Anterior cingulate cortex (tissue), 58 donors: Measurements from ENCODE around the gene RFC2.
A peak's percentile ranks its signal among the peaks of the same experiment; 100 is the strongest.
"Not testable (repeated sequence)": the region's sequence is repeated elsewhere in the genome, so short reads cannot be mapped to it uniquely, and the experiment has no call there.

Source experiments
- DNase-seq, 58 donors: peaks; one replicate each; lab custom pipeline; 2025; lab: John Stamatoyannopoulos, UW

Gene RFC2

DNA sequence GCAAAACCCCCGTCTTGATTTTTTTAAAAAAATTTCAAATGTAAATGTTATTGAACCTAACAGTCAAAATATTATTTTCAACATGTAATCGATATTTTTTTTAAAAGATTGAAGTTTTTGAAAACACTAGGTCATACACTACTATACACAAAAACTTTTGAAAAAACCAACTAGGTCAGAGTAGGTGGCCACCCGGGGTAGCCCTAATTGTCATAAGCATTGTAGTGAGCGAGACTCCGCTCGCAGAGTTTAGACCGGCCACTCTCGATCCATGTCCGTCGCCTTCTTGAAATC lies 417 bp downstream of the RFC2 start:
- DNase-seq, result no peak

DNA sequence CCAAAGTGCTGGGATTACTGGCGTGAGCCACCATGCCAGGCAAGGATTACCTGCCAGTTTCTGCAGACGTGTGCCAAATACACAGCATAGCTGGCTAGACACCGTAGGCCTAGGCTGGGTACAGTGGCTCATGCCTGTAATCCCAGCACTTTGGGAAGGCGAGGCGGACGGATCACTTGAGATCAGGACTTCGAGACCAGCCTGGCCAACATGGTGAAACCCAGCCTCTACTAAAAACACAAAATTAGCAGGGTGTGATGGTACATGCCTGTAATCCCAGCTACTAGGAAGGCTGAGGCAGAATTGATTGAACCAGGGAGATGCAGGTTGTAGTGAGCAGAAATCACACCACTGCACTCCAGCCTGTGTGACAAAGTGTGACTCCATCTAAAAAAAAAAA lies 868 bp downstream of the RFC2 start:
- no peak for DNase-seq

DNA sequence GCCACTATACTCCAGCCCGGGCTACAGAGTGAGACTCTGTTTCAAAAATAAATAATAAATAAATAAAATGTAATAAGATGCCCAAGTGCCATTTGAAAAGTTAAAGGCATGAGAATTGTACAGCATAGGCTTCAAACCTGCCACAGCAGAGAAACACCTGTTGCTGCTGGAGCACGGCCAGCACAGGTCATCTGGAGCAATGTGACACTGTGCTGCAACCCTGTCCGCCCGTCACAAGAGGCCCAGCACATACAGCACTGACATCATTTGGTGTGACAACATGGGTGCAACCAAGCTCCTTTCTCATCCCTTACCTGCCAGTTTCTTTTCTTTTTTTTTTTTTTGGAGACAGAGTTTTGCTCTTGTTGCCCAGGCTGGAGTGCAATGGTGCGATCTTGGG lies 1.3 kb downstream of the RFC2 start:
- DNase-seq, result no peak

DNA sequence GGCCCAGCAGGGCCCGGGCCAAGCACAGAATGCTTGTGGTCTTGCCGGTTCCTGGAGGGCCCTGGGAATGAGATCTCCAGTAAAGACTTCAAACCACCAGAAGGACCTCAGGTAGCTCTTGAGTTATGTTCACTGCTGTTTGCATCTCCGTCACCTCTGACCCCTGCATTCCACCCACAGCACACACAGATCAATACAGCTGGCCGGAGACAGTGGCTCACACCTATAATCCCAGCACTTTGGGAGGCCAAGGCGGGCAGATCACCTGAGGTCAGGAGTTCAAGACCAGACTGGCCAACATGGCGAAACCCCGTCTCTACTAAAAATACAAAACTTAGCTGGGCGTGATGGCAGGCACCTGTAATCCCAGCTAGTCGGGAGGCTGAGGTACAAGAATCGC lies 5.1 kb downstream of the RFC2 start:
- not testable (repeated sequence) for DNase-seq

DNA sequence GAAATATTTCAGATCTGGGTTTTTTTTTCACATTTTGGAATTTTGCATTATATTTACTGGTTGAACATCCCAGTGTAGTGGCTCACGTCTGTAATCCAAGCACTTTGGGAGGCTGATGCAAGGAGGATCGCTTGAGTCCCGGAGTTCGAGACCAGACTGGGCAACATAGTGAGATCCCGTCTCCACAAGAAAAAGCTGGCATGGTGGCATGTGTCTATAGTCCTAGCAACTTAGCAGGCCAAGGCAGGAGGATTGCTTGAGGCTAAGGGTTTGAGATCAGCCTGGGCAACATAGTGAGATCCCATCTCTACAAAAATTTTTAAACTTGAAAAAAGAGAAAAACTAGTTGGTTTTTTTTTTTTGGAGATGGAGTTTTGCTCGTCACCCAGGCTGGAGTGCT lies 6.0 kb downstream of the RFC2 start:
- no peak for DNase-seq

DNA sequence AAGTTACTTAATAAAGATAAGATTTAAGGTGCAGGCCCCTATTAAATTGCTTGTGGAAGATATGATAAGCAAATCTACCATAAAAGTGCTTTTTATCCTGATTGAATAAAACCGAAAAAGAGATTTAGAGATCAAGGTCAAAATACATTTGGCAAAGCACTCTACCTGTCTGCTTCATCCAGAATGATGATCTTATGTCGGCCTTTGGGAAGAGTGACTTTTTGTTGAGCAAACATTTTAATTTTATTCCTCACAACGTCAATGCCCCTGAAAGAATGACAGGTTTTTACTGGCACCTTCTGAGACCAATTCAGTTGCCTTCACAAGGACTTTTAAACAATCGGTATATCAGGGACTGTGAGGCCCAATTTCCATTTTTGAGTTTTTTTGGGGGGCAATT lies 7.7 kb downstream of the RFC2 start:
- DNase-seq, result no peak

DNA sequence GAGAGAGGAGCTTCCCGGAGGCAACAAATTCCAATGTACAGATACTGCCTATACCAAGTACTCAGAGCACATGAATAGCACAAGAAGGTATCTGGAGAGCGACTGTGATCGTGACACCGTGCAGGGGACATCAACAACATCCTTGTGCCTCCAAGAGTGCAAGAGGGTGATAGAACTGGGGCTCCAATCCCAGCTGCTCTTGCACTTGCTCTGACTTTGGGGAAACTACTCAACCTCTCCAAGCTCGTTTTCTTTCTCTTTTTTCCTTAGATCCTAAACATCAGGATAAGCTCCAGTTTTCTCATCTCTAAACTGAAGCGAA lies 12.1 kb downstream of the RFC2 start:
- DNase-seq, result no peak

DNA sequence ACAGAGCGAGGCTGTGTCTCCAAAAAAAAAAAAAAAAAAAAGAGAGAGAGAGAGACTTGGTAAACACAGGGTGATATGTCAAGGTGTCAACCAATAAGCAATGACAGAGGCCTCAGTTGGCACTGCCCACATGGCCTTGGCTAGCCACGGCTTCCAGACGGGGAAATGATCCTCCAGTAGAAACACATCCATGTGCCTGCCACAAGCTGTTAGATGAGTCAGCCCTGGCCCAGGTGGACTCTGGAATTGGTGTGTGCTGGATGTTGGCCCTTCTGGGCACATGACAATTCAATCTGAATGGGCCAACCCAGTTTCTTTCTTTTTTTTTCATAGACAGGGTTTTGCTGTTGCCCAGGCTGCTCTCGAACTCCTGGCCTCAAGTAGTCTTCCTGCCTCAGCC lies 13.7 kb downstream of the RFC2 start:
- no peak for DNase-seq

DNA sequence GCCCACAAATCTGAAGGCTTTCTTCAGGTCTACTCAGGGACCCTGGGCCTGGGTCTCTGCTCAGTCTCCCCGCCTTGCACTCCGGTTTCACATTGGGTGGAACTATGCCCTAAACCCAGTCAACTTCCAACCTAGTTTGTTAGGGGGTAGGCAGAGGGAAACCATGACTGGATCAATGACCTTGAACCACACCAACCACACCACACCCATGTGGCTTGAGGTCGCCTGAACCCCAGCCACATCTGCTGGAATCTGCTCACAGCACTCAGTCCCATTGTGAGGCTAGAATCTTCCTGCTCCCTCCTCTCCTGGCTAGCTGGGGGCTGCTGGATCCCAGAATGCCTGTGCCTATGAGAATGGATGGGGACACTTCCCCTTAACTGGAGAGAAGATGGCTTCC lies 17.9 kb downstream of the RFC2 start:
- DNase-seq, result no peak

DNA sequence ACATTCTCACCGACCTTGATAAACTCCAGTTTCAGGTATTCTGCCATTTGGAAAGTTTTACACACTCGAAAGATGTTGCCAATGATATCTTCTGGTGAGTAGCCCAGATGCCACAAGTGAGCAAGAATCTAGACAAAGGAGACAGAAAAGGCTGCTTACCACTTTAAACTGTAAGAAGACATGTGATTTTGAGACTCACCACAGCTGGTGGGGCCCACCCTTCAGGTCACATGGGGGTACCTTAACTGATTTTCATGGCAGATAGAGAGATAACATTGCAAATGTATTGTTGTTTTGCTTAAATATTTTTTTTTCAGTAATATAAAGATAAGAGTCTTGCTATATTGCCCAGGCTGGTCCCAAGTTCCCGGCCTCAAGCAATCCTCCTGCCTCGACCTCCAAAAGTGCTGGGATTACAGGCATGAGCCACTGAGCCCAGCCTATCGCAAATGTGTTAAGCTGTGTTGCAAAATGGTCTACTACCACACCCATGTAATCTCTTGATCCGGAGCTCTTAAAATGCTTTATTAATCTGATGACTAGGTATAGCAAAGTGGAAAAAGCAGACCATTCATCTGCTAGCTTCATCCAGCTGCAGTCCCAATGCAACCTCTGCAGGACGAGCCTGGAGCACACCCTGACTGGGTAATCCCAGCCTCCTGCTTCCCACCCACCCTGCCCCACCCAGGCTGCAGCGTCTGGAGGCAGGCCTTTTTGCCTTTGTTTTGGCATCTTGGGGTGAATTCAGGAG lies 18.5 kb downstream of the RFC2 start:
- DNase-seq, result no peak

DNA sequence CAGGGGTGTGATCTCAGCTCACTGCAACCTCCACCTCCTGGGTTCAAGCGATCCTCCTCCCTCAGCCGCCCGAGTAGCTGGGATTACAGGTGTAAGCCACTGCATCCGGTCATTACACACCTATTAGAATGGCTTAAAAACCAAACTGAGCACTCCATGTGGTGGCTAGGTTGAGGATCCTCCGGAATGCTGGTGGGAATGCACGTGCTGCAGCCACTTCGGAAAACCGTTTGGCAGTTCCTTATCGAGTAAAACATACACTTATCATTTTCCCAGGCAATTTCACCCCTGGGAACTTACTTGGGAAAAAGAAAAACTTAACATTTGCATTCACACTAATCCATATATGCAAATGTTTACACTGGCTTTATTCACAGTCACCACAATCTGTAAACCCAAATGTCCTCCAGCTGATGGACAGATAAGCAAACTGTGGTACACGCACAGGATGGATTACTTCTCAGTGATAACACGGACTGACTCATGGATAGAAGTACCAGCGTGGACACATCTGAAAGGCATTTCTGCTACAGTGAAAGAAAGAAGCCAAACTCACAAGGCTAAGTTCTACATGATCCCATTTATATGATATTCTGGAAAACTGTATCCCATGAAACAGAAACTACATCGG lies 20.4 kb downstream of the RFC2 start:
- no peak for DNase-seq

DNA sequence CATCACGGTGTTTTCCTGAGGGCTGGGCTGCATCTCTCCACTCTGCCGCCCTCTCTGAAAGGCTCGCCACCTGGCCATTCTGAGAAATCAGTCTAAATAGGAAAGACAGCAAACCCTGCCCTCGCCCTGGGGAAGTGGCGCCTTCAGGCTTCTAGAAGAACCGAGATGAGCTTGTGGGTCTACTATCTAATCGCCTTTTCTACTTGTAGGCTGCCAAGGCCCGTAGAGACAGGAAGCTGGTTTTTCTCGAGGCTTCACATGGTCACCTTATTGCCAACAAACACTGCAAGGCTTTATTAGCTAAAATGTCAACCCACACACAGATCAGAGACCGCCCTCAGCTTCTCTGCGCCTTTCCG lies 23.0 kb downstream of the RFC2 start:
- peak in 1 of 58 donors; percentile 3 for DNase-seq

DNA sequence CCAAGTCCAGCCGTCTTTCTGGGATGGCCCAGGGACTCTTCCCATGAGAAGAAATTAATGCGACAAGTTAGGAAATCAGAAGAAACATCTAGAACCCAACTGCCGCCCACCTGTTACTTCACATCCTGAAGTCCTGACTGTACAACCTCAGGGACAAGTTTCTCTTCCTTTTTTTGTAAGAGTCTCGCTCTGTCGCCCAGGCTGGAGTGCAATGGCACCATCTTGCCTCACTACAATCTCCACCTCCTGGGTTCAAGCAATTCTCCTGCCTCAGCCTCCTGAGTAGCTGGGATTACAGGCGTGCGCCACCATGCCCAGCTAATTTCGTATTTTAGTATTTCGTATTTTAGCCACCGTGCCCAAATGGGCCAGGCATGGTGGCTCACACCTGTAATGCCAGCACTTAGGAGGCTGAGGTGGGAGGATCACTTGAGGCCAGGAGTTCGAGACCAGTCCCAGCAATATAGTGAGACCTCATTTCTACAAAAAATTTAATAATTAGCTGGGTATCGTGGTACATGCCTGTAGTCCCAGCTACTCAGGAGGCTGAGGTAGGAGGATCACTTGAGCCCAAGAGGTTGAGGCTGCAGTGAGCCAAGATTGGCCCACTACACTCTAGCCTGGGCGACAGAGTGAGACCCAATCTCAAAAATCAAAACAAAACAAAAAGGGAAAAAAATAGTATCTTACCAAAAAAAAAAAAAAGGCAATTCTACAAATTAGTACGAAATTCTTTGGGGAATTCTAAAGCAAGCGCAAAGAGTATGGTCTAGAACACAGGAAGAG lies 23.6 kb downstream of the RFC2 start:
- peak in 1 of 58 donors; percentile 5 for DNase-seq

DNA sequence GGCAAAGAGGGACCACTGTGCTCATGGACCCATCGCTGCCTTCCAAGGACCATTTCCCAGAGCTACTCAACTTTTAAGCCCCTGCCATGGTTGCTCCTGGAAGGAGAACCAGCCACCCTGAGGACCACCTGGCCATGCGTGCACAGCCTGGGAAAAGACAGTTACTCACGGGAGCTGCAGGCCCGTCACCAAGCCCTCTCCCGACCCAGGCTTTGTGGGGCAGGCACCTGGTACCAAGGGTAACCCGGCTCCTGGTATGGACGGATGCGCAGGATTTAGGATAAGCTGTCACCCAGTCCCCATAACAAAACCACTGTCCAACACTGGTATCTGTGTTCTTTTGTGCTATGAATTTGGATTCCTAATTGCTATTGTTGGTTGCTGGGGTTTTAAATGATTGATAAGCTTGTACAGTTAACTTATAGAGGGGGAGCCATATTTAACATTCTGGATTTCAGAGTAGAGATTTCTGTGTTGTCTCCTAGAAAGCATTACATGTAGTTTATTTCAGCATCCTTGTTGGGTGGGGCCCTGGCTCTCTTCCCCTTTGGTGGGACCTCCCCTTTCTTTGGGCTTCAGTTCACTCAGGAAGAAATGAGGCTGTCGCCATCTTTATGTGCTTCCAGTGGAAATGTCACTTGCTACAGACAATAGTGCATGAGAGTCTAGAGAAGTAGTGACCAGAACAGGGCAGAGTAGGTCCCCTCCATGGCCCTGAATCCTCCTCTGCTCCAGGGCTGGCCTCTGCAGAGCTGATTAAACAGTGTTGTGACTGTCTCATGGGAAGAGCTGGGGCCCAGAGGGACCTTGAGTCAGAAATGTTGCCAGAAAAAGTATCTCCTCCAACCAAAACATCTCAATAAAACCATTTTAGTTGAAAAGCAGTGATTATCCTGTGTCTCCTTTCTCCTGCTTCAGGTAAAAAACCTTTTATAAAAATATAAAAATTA lies 25.0 kb downstream of the RFC2 start:
- no peak for DNase-seq

DNA sequence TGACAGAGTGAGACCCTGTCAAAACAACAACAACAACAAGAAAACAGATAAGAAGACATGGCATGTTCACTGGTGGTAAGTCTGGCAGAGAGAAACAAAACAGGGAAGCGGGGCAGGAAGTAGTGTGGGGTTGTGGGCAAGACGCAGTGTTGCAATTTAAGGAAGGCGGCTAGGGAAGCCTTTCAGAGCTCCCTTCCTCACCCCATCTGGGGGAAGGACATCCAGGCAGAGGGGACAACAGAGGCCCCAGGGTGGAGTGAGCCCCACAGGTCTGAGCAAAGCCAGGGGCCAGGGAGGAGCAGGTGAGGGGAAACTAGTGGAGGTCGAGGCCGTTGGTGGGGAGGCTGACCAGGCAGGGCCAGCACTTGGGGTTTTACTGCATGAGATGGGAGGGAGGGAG lies 27.6 kb downstream of the RFC2 start:
- peak in 11 of 58 donors; percentile 5 to 33 (median 14) for DNase-seq

DNA sequence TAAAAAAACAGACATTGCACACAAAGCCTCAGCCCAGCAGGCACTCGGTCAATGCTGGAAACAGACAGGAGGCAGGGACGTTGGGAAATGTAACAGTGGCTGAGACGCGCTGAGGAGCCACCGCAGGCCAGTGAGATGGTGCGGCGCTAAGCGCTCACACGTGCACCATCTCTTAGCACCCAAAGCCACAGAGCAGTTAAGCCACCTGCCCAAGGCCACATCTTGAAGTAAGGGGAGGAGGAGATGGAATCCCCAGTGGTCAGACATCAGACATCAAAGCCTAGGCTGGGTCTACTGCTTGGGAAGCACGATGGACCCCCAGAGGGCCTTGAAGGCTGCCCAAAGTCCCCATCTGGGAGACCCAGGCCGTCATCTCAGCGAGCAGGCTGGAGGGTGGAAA lies 28.8 kb downstream of the RFC2 start:
- no peak for DNase-seq

DNA sequence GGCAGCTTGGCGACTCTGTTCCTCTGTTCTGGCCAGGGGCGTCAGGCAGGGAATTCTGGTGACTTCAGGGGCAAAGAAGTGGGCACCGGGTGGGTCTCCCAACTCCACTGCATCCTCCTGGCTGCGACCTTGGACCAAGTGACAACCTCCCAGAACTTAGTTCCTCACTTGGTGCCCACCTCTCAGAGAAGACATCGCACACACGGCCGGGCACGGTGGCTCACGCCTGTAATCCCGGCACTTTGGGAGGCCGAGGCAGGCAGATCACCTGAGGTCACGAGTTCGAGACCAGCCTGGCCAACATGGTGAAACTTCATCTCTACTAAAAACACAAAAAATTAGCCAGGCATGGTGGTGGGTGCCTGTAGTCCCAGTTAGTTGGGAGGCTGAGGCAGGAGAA lies 29.3 kb downstream of the RFC2 start:
- not testable (repeated sequence) for DNase-seq

DNA sequence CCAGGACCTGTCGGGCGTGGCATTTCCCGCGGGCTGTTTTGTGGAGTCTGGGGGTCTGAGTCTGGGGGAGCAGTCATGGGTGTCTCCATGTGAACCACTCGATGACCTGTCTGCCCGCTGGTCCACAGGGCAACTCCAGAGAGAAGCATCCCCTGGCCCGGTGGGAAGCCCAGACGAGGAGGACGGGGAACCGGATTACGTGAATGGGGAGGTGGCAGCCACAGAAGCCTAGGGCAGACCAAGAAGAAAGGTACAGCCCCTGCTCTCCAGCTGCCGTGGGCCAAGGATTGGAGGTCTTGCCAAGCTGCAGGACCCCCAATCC lies 29.7 kb downstream of the RFC2 start:
- DNase-seq, result no peak

DNA sequence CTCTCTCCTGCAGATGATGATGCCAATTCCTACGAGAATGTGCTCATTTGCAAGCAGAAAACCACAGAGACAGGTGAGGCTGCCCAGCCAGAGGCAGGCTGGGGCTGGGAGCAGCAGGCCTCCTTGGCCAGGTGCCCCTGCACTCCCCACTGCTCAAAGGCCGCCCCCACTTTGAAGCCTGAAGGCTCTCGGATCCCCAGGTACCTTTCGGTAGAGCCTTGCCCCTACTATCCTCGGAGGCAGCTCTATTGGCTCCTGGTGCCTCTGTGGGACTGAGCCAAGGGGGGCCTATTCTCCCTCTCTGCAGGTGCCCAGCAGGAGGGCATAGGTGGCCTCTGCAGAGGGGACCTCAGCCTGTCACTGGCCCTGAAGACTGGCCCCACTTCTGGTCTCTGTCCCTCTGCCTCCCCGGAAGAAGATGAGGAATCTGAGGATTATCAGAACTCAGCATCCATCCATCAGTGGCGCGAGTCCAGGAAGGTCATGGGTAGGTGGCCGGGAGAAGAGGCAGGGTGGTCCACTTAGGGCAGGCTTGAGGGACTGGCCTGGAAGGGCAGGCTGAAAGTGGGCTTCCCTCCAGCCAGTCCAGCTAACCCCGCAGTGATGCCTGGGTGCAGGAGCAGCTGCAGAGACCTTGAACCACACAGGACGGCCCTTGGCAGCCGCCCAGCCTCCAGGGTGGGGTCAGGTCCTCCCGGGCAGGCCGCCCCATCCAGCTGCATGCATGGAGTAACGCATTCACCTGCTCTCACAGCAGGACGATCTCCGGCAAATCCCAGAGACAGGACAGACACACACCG lies 30.3 kb downstream of the RFC2 start:
- no peak for DNase-seq
